A549 (cell line): Measurements from ENCODE around the gene GGTA1. TPM values are rescaled to one million over a fixed set of nuclear protein-coding genes. Genes with fewer than 3 reads are reported as not detected.
A peak's percentile ranks its signal among the peaks of the same experiment; 100 is the strongest.

ENCODE experiments used
- ATAC-seq, 2 experiments: fragments of 200-7000 bp in 1 of 2; fragments of >200 bp in 1 of 2; cut with Nextera tagmentation in 1 of 2; cut with Tn5 transposase in 1 of 2; 3 replicates each; pipeline versions ENCODE4 v1.8.0 to v1.9.1; 2018 to 2020; ENCODE audit warnings: mild to moderate bottlenecking in 1 of 2, moderate library complexity in 1 of 2
- CTCF ChIA-PET: fragments of 300-600 bp; sonication (Branson Sonifier 250); formaldehyde crosslinking; extraction: SDS; loops from one replicate; lab custom pipeline; 2021; ENCODE audit warnings: antibody characterized with exemption, inconsistent platforms; lab: Yijun Ruan, JAX
- POLR2A ChIA-PET: fragments of 350-600 bp; formaldehyde crosslinking; extraction: SDS; loops from one replicate; lab custom pipeline; 2021; ENCODE audit warnings: antibody characterized with exemption, inconsistent platforms; lab: Yijun Ruan, JAX
- DNase-seq, 2 experiments: peaks; one replicate each; pipeline versions ENCODE4 v3.0.0 to v3.0.0-alpha.2; 2011 to 2016; ENCODE audit warnings: low read depth in 1 of 2, low spot score in 1 of 2
- FAIRE-seq: peaks from 2 replicates; lab custom pipeline; 2011; peaks lifted over from hg19 to GRCh38; lab: Jason Lieb, UNC
- H3K27ac ChIP-seq, 2 experiments: fragments of >200 bp; sonication (Bioruptor Twin); formaldehyde crosslinking; 3 replicates each; pipeline ENCODE4 v1.5.1; 2016 to 2017
- H3K4me1 ChIP-seq: fragments of >200 bp; sonication (Bioruptor Twin); formaldehyde crosslinking; 3 replicates; pipeline ENCODE4 v1.6.1; 2016
- H3K4me2 ChIP-seq: fragments of >200 bp; sonication (Bioruptor Twin); formaldehyde crosslinking; 3 replicates; pipeline ENCODE4 v1.6.1; 2016
- H3K4me3 ChIP-seq: fragments of >200 bp; sonication (Bioruptor Twin); formaldehyde crosslinking; 3 replicates; pipeline ENCODE4 v1.5.1; 2016
- H3K9me3 ChIP-seq: fragments of >200 bp; sonication (Bioruptor Twin); formaldehyde crosslinking; 3 replicates; pipeline ENCODE4 v1.6.1; 2016
- CBX2 ChIP-seq: fragments of 200-600 bp; sonication (generic); IDR thresholded peaks from 2 replicates; pipeline ENCODE4 v1.6.1; 2016; ENCODE audit warnings: low read depth, mild to moderate bottlenecking, borderline replicate concordance
- CBX8 ChIP-seq: fragments of 200-600 bp; sonication (generic); IDR thresholded peaks from 2 replicates; pipeline ENCODE4 v1.6.1; 2016
- CHD4 ChIP-seq: fragments of 200-600 bp; sonication (generic); IDR thresholded peaks from 2 replicates; pipeline ENCODE4 v1.6.1; 2016; ENCODE audit warnings: antibody characterized with exemption, mild to moderate bottlenecking, borderline replicate concordance
- CTCF ChIP-seq: fragments of >200 bp; sonication (Bioruptor Twin); formaldehyde crosslinking; IDR thresholded peaks from 3 replicates; pipeline ENCODE4 v1.5.1; 2016
- E2F6 ChIP-seq: IDR thresholded peaks from 2 replicates; pipeline ENCODE4 v1.6.1; 2012; ENCODE audit warnings: low read depth, borderline replicate concordance
- EP300 ChIP-seq, 2 experiments: fragments of >200 bp; sonication (Bioruptor Twin); formaldehyde crosslinking; IDR thresholded peaks; 2 replicates in 1 of 2; 3 replicates in 1 of 2; pipeline ENCODE4 v1.6.1; 2016 to 2017
- FOSL2 ChIP-seq, 2 experiments: fragments of 450-650 bp in 1 of 2; fragments of >200 bp in 1 of 2; sonication (Bioruptor Twin) in 1 of 2; formaldehyde crosslinking; IDR thresholded peaks; 2 replicates each; pipeline versions ENCODE4 v1.5.0 to v1.6.1; 2016 to 2020; ENCODE audit warnings: mild to moderate bottlenecking in 1 of 2, moderate library complexity in 1 of 2
- GATA3 ChIP-seq: IDR thresholded peaks from 2 replicates; pipeline ENCODE4 v1.6.1; 2012; ENCODE audit warnings: borderline replicate concordance
- HES2 ChIP-seq: fragments of >200 bp; sonication (Bioruptor Twin); formaldehyde crosslinking; IDR thresholded peaks from 2 replicates; pipeline ENCODE4 v1.6.1; 2016
- HOXB13 ChIP-seq: fragments of 250-450 bp; sonication (Bioruptor Pico); IDR thresholded peaks from 2 replicates; pipeline ENCODE4 v1.5.0; 2020; ENCODE audit warnings: low read depth, mild to moderate bottlenecking, moderate library complexity
- HOXB5 ChIP-seq: fragments of 250-450 bp; sonication (Bioruptor Pico); IDR thresholded peaks from 2 replicates; pipeline ENCODE4 v1.5.0; 2020; ENCODE audit warnings: mild to moderate bottlenecking, moderate library complexity
- JUN ChIP-seq, 2 experiments: fragments of >200 bp; sonication (Bioruptor Twin); formaldehyde crosslinking; IDR thresholded peaks; 2 replicates in 1 of 2; 3 replicates in 1 of 2; pipeline ENCODE4 v1.6.1; 2016 to 2017
- KDM5A ChIP-seq: fragments of 200-600 bp; sonication (generic); IDR thresholded peaks from 2 replicates; pipeline ENCODE4 v1.6.1; 2016; ENCODE audit warnings: antibody characterized with exemption, mild to moderate bottlenecking
- MAX ChIP-seq: IDR thresholded peaks from 2 replicates; pipeline ENCODE4 v1.6.1; 2012
- MAZ ChIP-seq: fragments of 150-350 bp; IDR thresholded peaks from 2 replicates; pipeline ENCODE4 v1.6.1; 2014; ENCODE audit warnings: antibody characterized with exemption, low read depth, low read length, borderline replicate concordance
- NFE2L2 ChIP-seq: fragments of 150-350 bp; conservative IDR thresholded peaks from 2 replicates; pipeline ENCODE4 v1.6.1; 2014; ENCODE audit warnings: low read length
- POLR2A ChIP-seq: IDR thresholded peaks from 2 replicates; pipeline ENCODE4 v1.6.1; 2012; ENCODE audit warnings: mild to moderate bottlenecking, low read length
- RAD21 ChIP-seq, 2 experiments: fragments of >200 bp in 1 of 2; sonication (Bioruptor Twin) in 1 of 2; formaldehyde crosslinking in 1 of 2; IDR thresholded peaks in 1 of 2; conservative IDR thresholded peaks in 1 of 2; 2 replicates in 1 of 2; 3 replicates in 1 of 2; pipeline ENCODE4 v1.6.1; 2012 to 2018; ENCODE audit warnings: inconsistent platforms in 1 of 2
- RARB ChIP-seq: fragments of 250-450 bp; sonication (Bioruptor Pico); IDR thresholded peaks from 2 replicates; pipeline ENCODE4 v1.8.0; 2021; ENCODE audit warnings: mild to moderate bottlenecking, moderate library complexity
- RCOR1 ChIP-seq: fragments of 150-350 bp; IDR thresholded peaks from 2 replicates; pipeline ENCODE4 v1.6.1; 2014; ENCODE audit warnings: antibody characterized with exemption, low read length, low read depth
- RFX5 ChIP-seq: fragments of 450-650 bp; IDR thresholded peaks from 2 replicates; pipeline ENCODE4 v1.7.1; 2014; ENCODE audit warnings: antibody characterized with exemption, mild to moderate bottlenecking, moderate library complexity
- SMC3 ChIP-seq: fragments of >200 bp; sonication (Bioruptor Twin); formaldehyde crosslinking; IDR thresholded peaks from 3 replicates; pipeline ENCODE4 v1.6.1; 2018; ENCODE audit warnings: inconsistent platforms
- SREBF2 ChIP-seq: fragments of 450-650 bp; IDR thresholded peaks from 2 replicates; pipeline ENCODE4 v1.6.1; 2014; ENCODE audit warnings: mild to moderate bottlenecking, moderate library complexity
- ZFP36 ChIP-seq: fragments of 450-650 bp; IDR thresholded peaks from 2 replicates; pipeline ENCODE4 v1.6.1; 2014; ENCODE audit warnings: borderline replicate concordance; ENCODE audit not compliant: partially characterized antibody
- ZSCAN20 ChIP-seq: fragments of 250-450 bp; sonication (Bioruptor Pico); IDR thresholded peaks from 2 replicates; pipeline ENCODE4 v1.8.0; 2022; ENCODE audit warnings: mild to moderate bottlenecking, moderate library complexity
- WGBS: methylation state at CpG from one replicate; pipeline ENCODE4 v1.1.6; 2017; ENCODE audit errors: missing lambda C conversion rate; 5-methylcytosine and 5-hydroxymethylcytosine counted together
- polyA plus RNA-seq, 4 experiments: library from polyadenylated mRNA; depleted of rRNA in 3 of 4; stranded (reverse); fragments of >200 nt; fragmentation: RNase III in 1 of 4; extraction: RNeasy Plus Mini Kit Qiagen cat#74134 plus additional on column Dnase treatment in 1 of 4; gene quantifications; 2 replicates in 3 of 4; 3 replicates in 1 of 4; pipeline ENCODE4 v1.2.3, GENCODE V29; 2011 to 2017

Gene GGTA1
- polyA plus RNA-seq, 2 of the 4 experiments (the other 2 are of a cell fraction), result 0.05 TPM; not detected in 1

GRCh38 chr9:121541256-121541655 is 41.6 kb upstream of the GGTA1 start:
- ATAC-seq (no peak), DNase-seq (no peak), FAIRE-seq (no peak)
- TF ChIP-seq HES2 (no peak), MAX (no peak), POLR2A (no peak), RARB (no peak)
- Histone ChIP-seq H3K9me3 (no peaks in the 10 kb centered on the region), H3K27ac (no peak overlapping the region), H3K4me1 (peaks cover 5% of the 10 kb centered on the region; the same call in 2 of the 3 replicates), H3K4me3 (no peak overlapping the region), H3K4me2 (no peak overlapping the region)
- ChIA-PET POLR2A (no interaction called here), CTCF (interaction anchor here (1.5 to 3.1 kb wide), 3 partner anchors 9 to 582 kb away, joined by 3 to 28 read pairs (median 6); no protein-coding TSS in a partner anchor)
- WGBS, result 16% methylated on average over 3 of the region's 3 CpGs

- Histone ChIP-seq H3K9me3 (no peaks in the 10 kb centered on the region), H3K4me3 (no peak overlapping the region), H3K4me1 (no peaks in the 10 kb centered on the region), H3K27ac (no peak overlapping the region), H3K4me2 (no peak overlapping the region)
- FAIRE-seq (no peak), DNase-seq (peak in 1 of 2 experiments; percentile 51), ATAC-seq (peak; percentile 86 to 90)
- ChIA-PET POLR2A (no interaction called here), CTCF (interaction anchor here (1.1 to 2.2 kb wide), 5 partner anchors 8 to 34 kb away, joined by 3 to 9 read pairs (median 4); no protein-coding TSS in a partner anchor)
- TF ChIP-seq E2F6, result no peak
- no peak for TF ChIP-seq SREBF2
- TF ChIP-seq FOSL2 (IDR thresholded peaks at IDR 0.05), result no peak
- TF ChIP-seq FOSL2 (CRISPR knock-in tag; IDR thresholded peaks at IDR 0.05), result no peak
- TF ChIP-seq EP300 (IDR thresholded peaks at IDR 0.05), result no peak
- no peak for TF ChIP-seq JUN (IDR thresholded peaks at IDR 0.05)
- TF ChIP-seq CBX2, result no peak
- TF ChIP-seq HOXB13 (CRISPR knock-in tag), result no peak
- TF ChIP-seq CHD4, result no peak
- TF ChIP-seq CBX8, result no peak
- TF ChIP-seq KDM5A, result no peak
- no peak for TF ChIP-seq RCOR1
- no peak for TF ChIP-seq MAZ
- no peak for TF ChIP-seq ZSCAN20 (CRISPR knock-in tag)
- TF ChIP-seq CTCF, result peak; percentile 23; the same call in 2 of the 3 replicates
- TF ChIP-seq NFE2L2, result no peak
- no peak for TF ChIP-seq GATA3
- TF ChIP-seq RAD21 (conservative IDR thresholded peaks at IDR 0.05 in 1 of 2, IDR thresholded peaks at IDR 0.05 in 1 of 2), result peak; percentile 25 to 46; a peak in 3 of 5 replicates
- no peak for TF ChIP-seq HOXB5 (CRISPR knock-in tag)
- TF ChIP-seq SMC3, result 0 out of 3 replicates have a peak, but pooled peaks have one; percentile 10
- TF ChIP-seq RFX5, result no peak
- no peak for TF ChIP-seq ZFP36
- WGBS, result 60% methylated on average over 7 of the region's 7 CpGs
Measured at GRCh38 chr9:121538221-121538620, 38.6 kb upstream of the GGTA1 start.
